Ovary (tissue), 9 donors: Measurements from ENCODE around the gene ALG2. TPM values are rescaled to one million over a fixed set of nuclear protein-coding genes. Genes with fewer than 3 reads are reported as not detected.

Source experiments
- DNase-seq, 5 donors: peaks; one replicate each; pipeline ENCODE4 v3.0.0-alpha.2; 2019 to 2020
- H3K27ac ChIP-seq, 2 donors: fragments of 200-600 bp; one replicate each; pipeline versions ENCODE4 v1.5.1 to v1.8.0; 2019 to 2022
- H3K27me3 ChIP-seq: fragments of 200-600 bp; one replicate; pipeline ENCODE4 v1.8.0; 2022
- H3K36me3 ChIP-seq: fragments of 200-600 bp; sonication (generic); one replicate; pipeline ENCODE4 v1.5.1; 2019
- H3K4me1 ChIP-seq: one replicate; pipeline ENCODE4 v1.8.1; 2013; ENCODE audit warnings: mild to moderate bottlenecking, moderate library complexity; ENCODE audit not compliant: insufficient read depth
- H3K4me3 ChIP-seq: fragments of 200-600 bp; sonication (generic); one replicate; pipeline ENCODE4 v1.5.1; 2017
- H3K9me3 ChIP-seq, 2 donors: fragments of 200-600 bp in 1 of 2; sonication (generic) in 1 of 2; one replicate each; pipeline versions ENCODE4 v1.5.1 to v1.8.1; 2013 to 2019; ENCODE audit warnings: mild to moderate bottlenecking in 1 of 2, moderate library complexity in 1 of 2
- CTCF ChIP-seq, 3 donors: fragments of 450-650 bp in 2 of 3; fragments of 200-600 bp in 1 of 3; IDR thresholded peaks; one replicate each; pipeline versions ENCODE4 v1.5.1 to v1.8.0; 2016 to 2022; ENCODE audit warnings: antibody characterized with exemption in 3 of 3, mild to moderate bottlenecking in 1 of 3
- EP300 ChIP-seq: sonication (generic); formaldehyde crosslinking; IDR thresholded peaks from one replicate; pipeline ENCODE4 v1.6.1; 2017; ENCODE audit warnings: antibody characterized with exemption
- POLR2A ChIP-seq: fragments of 450-650 bp; IDR thresholded peaks from one replicate; pipeline ENCODE4 v1.6.1; 2017; ENCODE audit warnings: antibody characterized with exemption, mild to moderate bottlenecking, moderate library complexity
- WGBS, 3 donors: extraction: QIAGEN DNeasy Blood & Tissue Kit in 1 of 3; methylation state at CpG; one replicate each; pipeline versions ENCODE4 v1.1.5 to v1.1.7; 2013 to 2017; 5-methylcytosine and 5-hydroxymethylcytosine counted together
- intact Hi-C, 4 donors: fragments of 100-400 bp; cut with DNase I; formaldehyde crosslinking; loops; one replicate each; pipeline versions ENCODE4 v1.11.0 to v1.15.1; 2022 to 2023
- polyA plus RNA-seq, 2 donors: library from polyadenylated mRNA; stranded (reverse); fragments of 200-250 nt in 1 of 2; fragments of 350-450 nt in 1 of 2; fragmentation: Illumina TruSeq in 1 of 2; extraction: RNeasy Lipid Tissue Mini Kit (QIAGEN cat#74804) in 1 of 2; gene quantifications; one replicate each; pipeline ENCODE4 v1.2.3, GENCODE V29; 2013 to 2014
- total RNA-seq, 7 donors: library from RNA; depleted of rRNA in 2 of 7; stranded (reverse); fragments of >200 nt in 2 of 7; fragmentation: NEBNext Ultra II Directional in 3 of 7; extraction: Animal tissue kit (Norgen Biotek cat#: 25700) in 3 of 7; gene quantifications; one replicate each; pipeline versions ENCODE4 v1.1.0 to v1.2.4, GENCODE V29; 2016 to 2023
- donor health status: DM: no; HTN: no; CAD: no; lungs with moderate emphysema.
- donor health status: DM: no; HTN: no; CAD: no.
- donor health status: Bipolar disorder and iron deficiency.
- donor health status: DM: yes; HTN: yes; CAD: no.
- donor health status: DM: no; HTN: no; CAD: no.
- donor health status: DM: yes; HTN: yes; CAD: no.

ALG2 gene
- total and polyA plus RNA-seq, 9 donors, result 21.8 to 60.1 (median 37.3) TPM

GRCh38 chr9:99253134-99253533, 31.4 kb upstream of the ALG2 start:
- Histone ChIP-seq H3K4me3 (no peak overlapping the region), H3K9me3 (no peaks in the 10 kb centered on the region), H3K4me1 (no peaks in the 10 kb centered on the region), H3K27me3 (no peaks in the 10 kb centered on the region), H3K27ac (no peak overlapping the region), H3K36me3 (no peaks in the 10 kb centered on the region)
- TF ChIP-seq POLR2A (no peak), CTCF (IDR thresholded peaks at IDR 0.05) (no peak), EP300 (no peak)
- no peak for DNase-seq
- intact Hi-C loops, result no loop called here
- WGBS, 3 donors, result 88 to 93% (median 91%) methylated on average over 2 of the region's 2 CpGs

DNA sequence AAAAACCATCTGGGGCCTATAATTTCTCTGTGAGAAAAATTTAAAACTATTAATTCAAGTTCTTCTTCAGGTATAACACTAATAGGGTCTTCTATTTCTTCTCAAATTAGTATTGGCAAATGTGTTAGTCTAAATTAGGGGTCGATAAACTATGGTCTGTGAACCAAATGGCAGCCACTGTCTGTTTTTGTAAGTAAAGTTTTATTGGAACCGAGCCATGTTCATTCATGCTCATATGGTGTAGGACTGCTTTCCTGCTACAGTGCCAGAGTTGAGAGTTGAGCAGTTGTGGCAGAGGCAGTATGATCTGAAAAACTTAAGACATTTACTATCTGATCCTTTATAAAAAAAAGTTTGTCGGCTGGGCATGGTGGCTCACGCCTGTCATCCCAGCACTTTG, 29.4 kb upstream of the ALG2 start:
- TF ChIP-seq POLR2A (no peak), EP300 (no peak), CTCF (IDR thresholded peaks at IDR 0.05) (no peak)
- intact Hi-C loops, result no loop called here
- H3K36me3 ChIP-seq, result no peaks in the 10 kb centered on the region
- DNase-seq, result no peak
- WGBS, 3 donors, result 90 to 95% (median 93%) methylated on average over 4 of the region's 4 CpGs
- no peaks in the 10 kb centered on the region for H3K9me3 ChIP-seq
- no peaks in the 10 kb centered on the region for H3K27me3 ChIP-seq
- no peak overlapping the region for H3K4me3 ChIP-seq
- H3K4me1 ChIP-seq, result no peaks in the 10 kb centered on the region
- H3K27ac ChIP-seq, result no peak overlapping the region

- intact Hi-C loops, result no loop called here
- Histone ChIP-seq H3K36me3 (no peaks in the 10 kb centered on the region), H3K27me3 (no peaks in the 10 kb centered on the region), H3K4me3 (no peak overlapping the region), H3K4me1 (no peaks in the 10 kb centered on the region), H3K9me3 (no peaks in the 10 kb centered on the region), H3K27ac (no peak overlapping the region)
- TF ChIP-seq CTCF (IDR thresholded peaks at IDR 0.05) (no peak), EP300 (no peak), POLR2A (no peak)
- no peak for DNase-seq
Observed at GRCh38 chr9:99249619-99250018, 27.9 kb upstream of the ALG2 start.

DNA sequence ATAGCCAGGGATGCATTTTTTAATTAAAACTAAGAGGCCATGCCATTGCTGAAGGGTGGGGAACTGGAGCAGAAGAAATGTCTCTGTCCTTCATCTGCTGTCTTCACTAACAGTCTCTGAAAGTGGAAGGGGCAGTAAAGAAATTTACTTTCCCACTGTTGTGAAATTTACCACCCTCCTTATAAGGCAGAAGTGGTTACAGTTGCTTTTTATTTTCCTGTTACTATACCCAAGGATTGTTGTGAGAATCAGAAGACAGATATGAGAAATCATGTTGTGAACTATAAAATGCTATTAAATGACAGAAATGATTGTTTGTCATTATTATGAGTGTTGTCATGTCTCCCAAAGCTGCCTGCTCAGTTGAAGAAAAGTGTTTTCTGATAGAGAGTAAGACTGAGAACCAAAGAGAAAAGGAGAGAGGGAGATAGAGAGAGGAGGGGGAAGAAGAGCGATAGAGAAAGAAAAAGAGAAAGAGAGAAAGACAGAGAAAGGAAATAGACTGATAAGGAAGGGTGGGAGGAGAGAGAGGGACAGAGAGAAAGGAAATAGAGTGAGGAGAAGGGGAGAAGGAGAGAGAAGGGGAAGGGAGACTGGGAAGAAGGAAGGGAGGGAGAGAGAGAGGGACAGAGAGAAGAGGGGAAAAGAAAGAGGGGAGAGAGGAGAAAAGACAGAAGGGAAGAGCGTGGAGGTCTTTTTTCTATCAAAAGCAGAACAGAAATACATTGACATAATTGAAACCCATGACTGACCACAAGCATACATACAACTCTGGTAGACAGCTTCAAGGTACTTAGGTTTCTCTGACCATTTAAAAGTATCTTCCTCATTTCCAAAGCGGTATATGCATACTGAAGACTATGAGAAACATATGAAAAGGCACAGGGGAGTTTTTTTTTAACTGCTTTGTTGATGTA, 22.9 kb upstream of the ALG2 start:
- intact Hi-C loops, result no loop called here
- Histone ChIP-seq H3K4me3 (no peak overlapping the region), H3K4me1 (no peaks in the 10 kb centered on the region), H3K27ac (no peak overlapping the region), H3K27me3 (no peaks in the 10 kb centered on the region), H3K9me3 (no peaks in the 10 kb centered on the region), H3K36me3 (no peaks in the 10 kb centered on the region)
- WGBS, 3 donors, result 62 to 69% (median 63%) methylated on average over 3 of the region's 3 CpGs
- TF ChIP-seq POLR2A (no peak), EP300 (no peak), CTCF (IDR thresholded peaks at IDR 0.05) (no peak)
- no peak for DNase-seq
